ENCODE results near the gene MCM9.

DNA sequence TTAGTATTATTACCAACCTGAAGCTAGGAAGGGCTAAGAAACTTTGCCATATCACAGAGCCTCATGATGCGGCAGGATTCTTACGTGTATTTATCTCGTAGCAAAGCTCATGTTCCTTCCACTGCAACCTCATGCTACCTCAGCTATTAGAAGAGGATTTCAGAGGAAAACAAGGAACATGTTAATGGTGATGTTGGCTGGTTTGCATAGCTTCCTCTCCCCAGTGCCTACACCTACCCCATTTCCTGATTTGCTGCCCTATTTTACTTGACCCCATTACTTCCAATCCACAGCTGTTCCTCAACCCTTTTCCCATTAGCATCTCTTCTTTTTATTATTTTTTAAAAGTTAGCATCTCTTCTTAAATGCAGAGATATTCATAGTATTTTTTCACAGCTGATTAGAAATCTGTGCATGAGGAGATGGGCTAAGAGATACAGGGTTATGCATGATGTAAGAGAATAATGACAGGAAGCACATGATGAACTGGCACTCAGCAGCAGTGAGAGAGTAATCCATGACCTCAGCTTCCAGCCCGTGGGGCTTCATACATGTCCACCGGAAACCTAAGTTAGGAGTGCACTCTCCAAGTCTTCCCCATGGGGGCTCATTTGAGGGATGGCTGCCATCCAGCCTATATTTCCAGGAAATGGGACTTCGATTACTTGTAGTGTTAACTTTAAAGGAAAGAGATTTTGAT lies 147.1 kb downstream of the MCM9 start:
- TF ChIP-seq, protein P1, sequence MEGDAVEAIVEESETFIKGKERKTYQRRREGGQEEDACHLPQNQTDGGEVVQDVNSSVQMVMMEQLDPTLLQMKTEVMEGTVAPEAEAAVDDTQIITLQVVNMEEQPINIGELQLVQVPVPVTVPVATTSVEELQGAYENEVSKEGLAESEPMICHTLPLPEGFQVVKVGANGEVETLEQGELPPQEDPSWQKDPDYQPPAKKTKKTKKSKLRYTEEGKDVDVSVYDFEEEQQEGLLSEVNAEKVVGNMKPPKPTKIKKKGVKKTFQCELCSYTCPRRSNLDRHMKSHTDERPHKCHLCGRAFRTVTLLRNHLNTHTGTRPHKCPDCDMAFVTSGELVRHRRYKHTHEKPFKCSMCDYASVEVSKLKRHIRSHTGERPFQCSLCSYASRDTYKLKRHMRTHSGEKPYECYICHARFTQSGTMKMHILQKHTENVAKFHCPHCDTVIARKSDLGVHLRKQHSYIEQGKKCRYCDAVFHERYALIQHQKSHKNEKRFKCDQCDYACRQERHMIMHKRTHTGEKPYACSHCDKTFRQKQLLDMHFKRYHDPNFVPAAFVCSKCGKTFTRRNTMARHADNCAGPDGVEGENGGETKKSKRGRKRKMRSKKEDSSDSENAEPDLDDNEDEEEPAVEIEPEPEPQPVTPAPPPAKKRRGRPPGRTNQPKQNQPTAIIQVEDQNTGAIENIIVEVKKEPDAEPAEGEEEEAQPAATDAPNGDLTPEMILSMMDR (IDR thresholded peaks at IDR 0.05), result no peak
- TF ChIP-seq POLR2A (IDR thresholded peaks at IDR 0.05), result no peak

Measured in body of pancreas (tissue), 4 donors.